GM23248 (cell line): ENCODE data around the gene DPY30.

ENCODE experiments used
- EZH2 ChIP-seq: fragments of 200-600 bp; sonication (generic); IDR thresholded peaks from 2 replicates; pipeline ENCODE4 v1.6.1; 2018; ENCODE audit warnings: antibody characterized with exemption, mild to moderate bottlenecking; ENCODE audit not compliant: insufficient read depth, poor library complexity, severe bottlenecking
- EZH2phosphoT487 ChIP-seq: fragments of 200-600 bp; sonication (generic); IDR thresholded peaks from 2 replicates; pipeline ENCODE4 v1.6.1; 2018; ENCODE audit warnings: antibody characterized with exemption, moderate library complexity, mild to moderate bottlenecking, low read depth; ENCODE audit not compliant: insufficient read depth

DNA sequence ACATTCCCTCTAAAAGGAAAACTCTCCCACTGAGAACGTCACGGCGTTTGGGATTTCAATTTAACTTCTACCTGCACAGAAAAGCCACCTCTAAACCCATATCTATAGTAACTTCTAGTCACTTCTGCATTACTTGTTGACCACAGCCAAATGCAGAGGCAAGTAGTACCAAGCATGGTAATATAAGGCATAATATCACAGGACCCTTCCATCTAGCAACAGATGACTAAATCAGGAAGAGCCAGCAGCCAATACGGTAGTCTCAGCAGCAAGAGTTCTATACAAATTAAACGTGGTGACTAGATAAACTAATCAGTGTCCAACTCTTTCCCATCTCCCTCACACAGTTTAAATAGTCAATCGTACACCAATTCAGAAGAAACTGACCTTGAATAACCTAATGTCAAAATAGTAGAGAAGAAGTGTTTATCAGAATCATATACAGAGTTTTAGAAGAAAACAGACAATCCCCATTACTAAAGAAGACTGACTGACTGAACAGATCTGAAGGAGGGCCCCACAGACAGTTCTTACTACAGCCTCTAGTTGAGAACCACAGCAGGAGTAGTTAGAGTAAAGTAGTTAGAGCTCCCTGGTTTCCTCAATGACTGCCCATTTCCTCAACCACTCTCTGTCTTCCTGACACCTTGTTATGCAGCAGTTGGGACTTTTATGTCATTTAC lies 58.8 kb downstream of the DPY30 start:
- TF ChIP-seq EZH2, result no peak
- no peak for TF ChIP-seq EZH2phosphoT487
